GM21360 (cell line): ENCODE results near the gene ZFYVE9.

Source experiments
- ATAC-seq: cut with Tn5 transposase; IDR thresholded peaks from one replicate; pipeline ENCODE4 v1.9.1; 2021; ENCODE audit warnings: mild to moderate bottlenecking, moderate library complexity; ENCODE audit not compliant: unreplicated experiment

Gene ZFYVE9

GRCh38 chr1:52240592-52241210 is 98.8 kb downstream of the ZFYVE9 start:
- no peak for ATAC-seq

GRCh38 chr1:52243221-52243987 is 101.5 kb downstream of the ZFYVE9 start:
- no peak for ATAC-seq

GRCh38 chr1:52249831-52250230 is 107.9 kb downstream of the ZFYVE9 start:
- ATAC-seq, result no peak

- no peak for ATAC-seq
Observed at GRCh38 chr1:52253421-52253820, 111.5 kb downstream of the ZFYVE9 start.

- ATAC-seq, result no peak
Observed at GRCh38 chr1:52259886-52260285, 118.0 kb downstream of the ZFYVE9 start.

GRCh38 chr1:52263153-52263910 is 121.4 kb downstream of the ZFYVE9 start:
- ATAC-seq, result no peak

GRCh38 chr1:52264530-52265115 is 122.7 kb downstream of the ZFYVE9 start:
- ATAC-seq, result no peak

- no peak for ATAC-seq
Observed at GRCh38 chr1:52266507-52266906, 124.6 kb downstream of the ZFYVE9 start.

GRCh38 chr1:52268372-52268771 is 126.5 kb downstream of the ZFYVE9 start:
- no peak for ATAC-seq

GRCh38 chr1:52281518-52281917 is 139.6 kb downstream of the ZFYVE9 start:
- no peak for ATAC-seq

GRCh38 chr1:52288286-52288685 is 146.4 kb downstream of the ZFYVE9 start:
- ATAC-seq, result no peak

GRCh38 chr1:52294580-52294979 is 152.7 kb downstream of the ZFYVE9 start:
- ATAC-seq, result no peak

GRCh38 chr1:52296345-52296744 is 154.5 kb downstream of the ZFYVE9 start:
- no peak for ATAC-seq

GRCh38 chr1:52305417-52306226 is 163.7 kb downstream of the ZFYVE9 start:
- ATAC-seq, result no peak

- ATAC-seq, result no peak
Observed at GRCh38 chr1:52306227-52307006, 164.5 kb downstream of the ZFYVE9 start.

- no peak for ATAC-seq
Observed at GRCh38 chr1:52321061-52321460, 179.2 kb downstream of the ZFYVE9 start.

GRCh38 chr1:52323731-52324130 is 181.8 kb downstream of the ZFYVE9 start:
- ATAC-seq, result no peak

- ATAC-seq, result no peak
Observed at GRCh38 chr1:52325786-52326185, 183.9 kb downstream of the ZFYVE9 start.

- ATAC-seq, result no peak
Observed at GRCh38 chr1:52328615-52329014, 186.7 kb downstream of the ZFYVE9 start.

GRCh38 chr1:52332411-52332810 is 190.5 kb downstream of the ZFYVE9 start:
- no peak for ATAC-seq
